Spleen (tissue), 7 donors: ENCODE data around the gene MIER3.

Experiments used
- CTCF ChIP-seq, 11 experiments: fragments of 200-600 bp in 7 of 11; fragments of 450-650 bp in 4 of 11; sonication (generic) in 4 of 11; IDR thresholded peaks in 8 of 11; conservative IDR thresholded peaks in 3 of 11; 1 replicate in 7 of 11; 2 replicates in 4 of 11; pipeline versions ENCODE4 v1.4.0 to v1.8.0; 2016 to 2021; ENCODE audit warnings: antibody characterized with exemption in 11 of 11, inconsistent platforms in 4 of 11, mild to moderate bottlenecking in 1 of 11
- POLR2A ChIP-seq, 3 donors: fragments of 450-650 bp; IDR thresholded peaks; one replicate each; pipeline ENCODE4 v1.5.1; 2017; ENCODE audit warnings: antibody characterized with exemption in 3 of 3, mild to moderate bottlenecking in 1 of 3
- donor health status: DM: no; HTN: no; CAD: no; lungs with moderate emphysema.
- donor health status: DM: no; HTN: no; CAD: no.
- donor health status: DM: no; HTN: no; CAD: no.

GRCh38 chr5:56973473-56973872 is 21.6 kb upstream of the MIER3 start:
- TF ChIP-seq CTCF (IDR thresholded peaks at IDR 0.05 in 8 of 11, conservative IDR thresholded peaks at IDR 0.05 in 3 of 11) (no peak), POLR2A (IDR thresholded peaks at IDR 0.05) (no peak)
